Measurements from ENCODE around the gene OR1I1. TPM values are rescaled to one million over a fixed set of nuclear protein-coding genes. Genes with fewer than 3 reads are reported as not detected.
"Not testable (repeated sequence)": the region's sequence is repeated elsewhere in the genome, so short reads cannot be mapped to it uniquely, and the experiment has no call there.

Gene OR1I1
- total RNA-seq, 4 donors from 2014 or later = not detected

- no peaks in the 10 kb centered on the region for H3K4me1 ChIP-seq
- H3K9me3 ChIP-seq = peaks cover 0 to 3% (median 0%) of the 10 kb centered on the region in 4 donors
These were observed 31.4 kb upstream of the OR1I1 start for GRCh38 chr19:15050639-15051038.

GRCh38 chr19:15062036-15062435 is 20.0 kb upstream of the OR1I1 start:
- H3K9me3 ChIP-seq = peaks cover 0 to 4% (median 0%) of the 10 kb centered on the region in 4 donors
- no peak overlapping the region for H3K4me3 ChIP-seq
- 84% methylated on average over 12 of the region's 12 CpGs for WGBS, 2 donors
- H3K27ac ChIP-seq = no peak overlapping the region
- no peaks in the 10 kb centered on the region for H3K27me3 ChIP-seq
- no peaks in the 10 kb centered on the region for H3K4me1 ChIP-seq
- TF ChIP-seq EP300 (IDR thresholded peaks at IDR 0.05) (no peak), POLR2A (IDR thresholded peaks at IDR 0.05) (no peak), CTCF (IDR thresholded peaks at IDR 0.05) (no peak)
- no peaks in the 10 kb centered on the region for H3K36me3 ChIP-seq
- no peak for DNase-seq (ENCODE audit: low spot score in 2 of 2)

More at GRCh38 chr19:15050639-15051038, 31.4 kb upstream of the OR1I1 start:
- TF ChIP-seq CTCF (IDR thresholded peaks at IDR 0.05) = no peak
- no peak for TF ChIP-seq POLR2A (IDR thresholded peaks at IDR 0.05)
- no peak for TF ChIP-seq EP300 (IDR thresholded peaks at IDR 0.05)
- WGBS, 2 donors = 91 to 92% methylated on average over 2 of the region's 2 CpGs
- Histone ChIP-seq H3K27me3 (no peaks in the 10 kb centered on the region), H3K27ac (no peak overlapping the region), H3K4me3 (no peak overlapping the region), H3K36me3 (no peaks in the 10 kb centered on the region)
- no peak for DNase-seq (ENCODE audit: low spot score in 2 of 2)

GRCh38 chr19:15070386-15070785 is 11.6 kb upstream of the OR1I1 start:
- not testable (repeated sequence) for DNase-seq (ENCODE audit: low spot score in 2 of 2); H3K27me3 ChIP-seq; H3K4me3 ChIP-seq; H3K9me3 ChIP-seq; H3K36me3 ChIP-seq; H3K4me1 ChIP-seq; H3K27ac ChIP-seq
- WGBS, 2 donors = 41 to 61% methylated on average over 4 of the region's 4 CpGs

GRCh38 chr19:15072930-15073647 is 8.9 kb upstream of the OR1I1 start:
- Histone ChIP-seq H3K9me3 (no peaks in the 10 kb centered on the region), H3K27ac (no peak overlapping the region), H3K36me3 (no peaks in the 10 kb centered on the region), H3K27me3 (peaks cover 0 to 4% of the 10 kb centered on the region in 2 donors), H3K4me3 (no peak overlapping the region), H3K4me1 (no peaks in the 10 kb centered on the region)
- no peak for DNase-seq (ENCODE audit: low spot score in 2 of 2)
- TF ChIP-seq EP300 (IDR thresholded peaks at IDR 0.05) (no peak), POLR2A (IDR thresholded peaks at IDR 0.05) (no peak), CTCF (IDR thresholded peaks at IDR 0.05) (no peak)
- 74 to 77% methylated on average over 23 of the region's 23 CpGs for WGBS, 2 donors

- no peaks in the 10 kb centered on the region for H3K4me1 ChIP-seq
- no peak overlapping the region for H3K27ac ChIP-seq
- TF ChIP-seq EP300 (IDR thresholded peaks at IDR 0.05) (no peak), POLR2A (IDR thresholded peaks at IDR 0.05) (no peak), CTCF (IDR thresholded peaks at IDR 0.05) (no peak)
- no peak for DNase-seq (ENCODE audit: low spot score in 2 of 2)
- H3K27me3 ChIP-seq = peaks cover 0 to 4% of the 10 kb centered on the region in 2 donors
- no peaks in the 10 kb centered on the region for H3K36me3 ChIP-seq
- no peaks in the 10 kb centered on the region for H3K9me3 ChIP-seq
- no peak overlapping the region for H3K4me3 ChIP-seq
- 55% methylated on average over 2 of the region's 2 CpGs for WGBS, 2 donors
These were observed 7.6 kb upstream of the OR1I1 start for GRCh38 chr19:15074371-15074770.
